ENCODE data around the gene INMT.

- TF ChIP-seq POLR2A (IDR thresholded peaks at IDR 0.05) (no peak), CTCF (IDR thresholded peaks at IDR 0.05) (peak in 2 of 6 experiments; percentile 6 to 11)
These were observed 45.5 kb downstream of the INMT start for GRCh38 chr7:30797176-30798040.

Data from Peyer's patch (tissue), 4 donors.